HL-60 (cell line): ENCODE data around the gene PKIB.

ENCODE experiments used
- DNase-seq, 2 experiments: peaks; one replicate each; pipeline ENCODE4 v3.0.0-alpha.2; 2010 to 2020; ENCODE audit warnings: low read depth in 1 of 2, low spot score in 1 of 2
- H3K27ac ChIP-seq: fragments of 250-450 bp; sonication (Bioruptor Pico); replicated peaks from 2 replicates; pipeline ENCODE4 v1.5.1; 2020; ENCODE audit warnings: mild to moderate bottlenecking, moderate library complexity
- H3K27me3 ChIP-seq: fragments of 250-450 bp; sonication (Bioruptor Pico); 2 replicates; pipeline ENCODE4 v1.5.1; 2021; ENCODE audit warnings: mild to moderate bottlenecking, moderate library complexity; ENCODE audit not compliant: insufficient read depth, poor library complexity, severe bottlenecking
- H3K4me3 ChIP-seq: replicated peaks from 2 replicates; pipeline ENCODE4 v1.5.1; 2011; ENCODE audit warnings: mild to moderate bottlenecking, control low read depth, low read length; ENCODE audit not compliant: insufficient read depth
- CTCF ChIP-seq: IDR thresholded peaks from one replicate; pipeline ENCODE4 v1.5.1; 2011; ENCODE audit warnings: low read length, control low read depth, inconsistent platforms; ENCODE audit not compliant: insufficient read depth
- GABPA ChIP-seq: IDR thresholded peaks from 2 replicates; pipeline ENCODE4 v1.6.1; 2012; ENCODE audit warnings: low read depth
- POLR2AphosphoS5 ChIP-seq: IDR thresholded peaks from 2 replicates; pipeline ENCODE4 v1.6.1; 2012; ENCODE audit warnings: low read depth
- REST ChIP-seq: IDR thresholded peaks from 2 replicates; pipeline ENCODE4 v1.6.1; 2012; ENCODE audit warnings: low read depth; ENCODE audit not compliant: insufficient replicate concordance
- SPI1 ChIP-seq: IDR thresholded peaks from 2 replicates; pipeline ENCODE4 v1.6.1; 2012; ENCODE audit warnings: low read depth, mild to moderate bottlenecking, borderline replicate concordance

The PKIB gene

GRCh38 chr6:122576888-122577287 is 33.3 kb upstream of the PKIB start:
- TF ChIP-seq POLR2AphosphoS5: no peak
- no peak for TF ChIP-seq GABPA
- no peak for TF ChIP-seq CTCF
- no peak for TF ChIP-seq REST
- no peak for TF ChIP-seq SPI1
- no peak for DNase-seq
- no peaks in the 10 kb centered on the region for H3K27me3 ChIP-seq
- H3K4me3 ChIP-seq: no peak overlapping the region
- H3K27ac ChIP-seq: no peak overlapping the region

- Histone ChIP-seq H3K27me3 (peaks cover 2% of the 10 kb centered on the region), H3K4me3 (no peak overlapping the region), H3K27ac (no peak overlapping the region)
- DNase-seq: no peak
- TF ChIP-seq SPI1 (no peak), CTCF (no peak), POLR2AphosphoS5 (no peak), GABPA (no peak), REST (no peak)
These were observed 31.2 kb upstream of the PKIB start for GRCh38 chr6:122578961-122579360.

- TF ChIP-seq CTCF (no peak), REST (no peak), POLR2AphosphoS5 (no peak), GABPA (no peak), SPI1 (no peak)
- DNase-seq: no peak
- H3K27ac ChIP-seq: no peak overlapping the region
- H3K27me3 ChIP-seq: peaks cover 2% of the 10 kb centered on the region
- H3K4me3 ChIP-seq: no peak overlapping the region
These were observed 29.5 kb upstream of the PKIB start for GRCh38 chr6:122580737-122581136.
